ENCODE data around the gene MAIP1. TPM values are rescaled to one million over a fixed set of nuclear protein-coding genes. Genes with fewer than 3 reads are reported as not detected.
A peak's percentile ranks its signal among the peaks of the same experiment; 100 is the strongest.

Gene MAIP1
- total RNA-seq, 1 experiment from 2014 or later: 23.5 TPM

DNA sequence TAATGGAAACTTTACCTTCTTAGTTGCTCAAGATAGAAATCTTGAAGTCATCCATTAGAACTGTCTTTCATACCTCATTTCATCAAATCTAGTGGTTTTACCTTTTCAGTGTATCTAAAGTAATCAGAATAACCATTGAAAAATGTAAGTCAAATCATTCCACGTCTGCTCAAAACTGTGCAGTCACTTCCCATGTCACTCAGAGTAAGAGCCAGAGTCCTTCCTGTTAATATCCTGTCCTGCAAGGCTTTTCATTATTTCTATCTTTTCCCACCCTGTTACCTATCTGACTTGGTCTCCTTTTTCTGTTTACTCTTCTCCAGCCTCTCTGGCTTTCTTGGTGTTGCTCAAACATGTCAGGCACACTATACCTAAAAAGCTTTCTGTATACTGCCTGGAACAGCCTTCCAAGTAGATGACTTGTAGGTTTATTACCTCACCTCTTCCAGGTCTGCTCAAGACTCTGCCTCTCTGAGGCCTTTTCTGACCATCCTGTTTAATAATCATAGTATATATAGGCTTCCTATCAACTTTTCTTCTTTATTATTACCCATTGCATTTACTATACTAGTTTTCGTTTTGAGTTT, 40.9 kb upstream of the MAIP1 start:
- POLR2A ChIA-PET (ENCODE audit: unreplicated experiment): no interaction called here

DNA sequence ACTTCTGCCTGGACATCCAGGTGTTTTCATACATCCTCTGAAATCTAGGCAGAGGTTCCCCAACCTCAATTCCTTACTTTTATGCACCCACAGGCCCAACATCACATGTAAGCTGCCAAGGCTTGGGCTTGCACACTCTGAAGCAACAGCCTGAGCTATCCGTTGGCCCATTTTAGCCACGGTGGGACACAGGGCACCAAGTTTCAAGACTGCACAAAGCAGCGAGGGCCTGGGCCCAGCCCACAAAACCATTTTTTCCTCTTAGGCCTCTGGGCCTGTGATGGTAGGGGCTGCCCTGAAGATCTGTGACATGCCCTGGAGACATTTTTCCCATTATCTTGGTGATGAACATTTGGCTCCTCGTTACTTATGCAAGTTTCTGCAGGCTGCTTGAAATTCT, 38.4 kb upstream of the MAIP1 start:
- Histone ChIP-seq H3K9me2 (ENCODE audit: insufficient read depth) (no peaks in the 10 kb centered on the region), H3K27me3 (ENCODE audit: insufficient read depth, low read depth) (no peaks in the 10 kb centered on the region), H2AFZ (no peak overlapping the region), H3K4me2 (no peak overlapping the region), H3F3A (ENCODE audit: insufficient read depth, low read depth) (peaks cover 1% of the 10 kb centered on the region; the same call in 1 of the 2 replicates), H3K9me3 (ENCODE audit: insufficient read depth, low read depth) (peaks cover 10% of the 10 kb centered on the region; the same call in 1 of the 2 replicates), H3K79me2 (ENCODE audit: low read depth) (peaks cover 84% of the 10 kb centered on the region), H3K4me1 (replicated peaks; ENCODE audit: insufficient read depth) (peaks cover 21% of the 10 kb centered on the region), H3K4me3 (no peak overlapping the region), H3K27ac (no peak overlapping the region), H4K20me1 (ENCODE audit: insufficient read depth) (peaks cover 4% of the 10 kb centered on the region; the same call in 1 of the 2 replicates), H3K36me3 (ENCODE audit: low read depth) (peaks cover 21% of the 10 kb centered on the region)
- intact Hi-C loops (cut with micrococcal nuclease; ENCODE audit: unreplicated experiment): loop anchor here (10.0 kb wide), 1 partner anchor 462 kb away; the partner anchor contains the start of gene SATB2
- no peak for DNase-seq
- no peak for TF ChIP-seq EZH2 (IDR thresholded peaks at IDR 0.05; ENCODE audit: low read depth)
- TF ChIP-seq, protein P1, sequence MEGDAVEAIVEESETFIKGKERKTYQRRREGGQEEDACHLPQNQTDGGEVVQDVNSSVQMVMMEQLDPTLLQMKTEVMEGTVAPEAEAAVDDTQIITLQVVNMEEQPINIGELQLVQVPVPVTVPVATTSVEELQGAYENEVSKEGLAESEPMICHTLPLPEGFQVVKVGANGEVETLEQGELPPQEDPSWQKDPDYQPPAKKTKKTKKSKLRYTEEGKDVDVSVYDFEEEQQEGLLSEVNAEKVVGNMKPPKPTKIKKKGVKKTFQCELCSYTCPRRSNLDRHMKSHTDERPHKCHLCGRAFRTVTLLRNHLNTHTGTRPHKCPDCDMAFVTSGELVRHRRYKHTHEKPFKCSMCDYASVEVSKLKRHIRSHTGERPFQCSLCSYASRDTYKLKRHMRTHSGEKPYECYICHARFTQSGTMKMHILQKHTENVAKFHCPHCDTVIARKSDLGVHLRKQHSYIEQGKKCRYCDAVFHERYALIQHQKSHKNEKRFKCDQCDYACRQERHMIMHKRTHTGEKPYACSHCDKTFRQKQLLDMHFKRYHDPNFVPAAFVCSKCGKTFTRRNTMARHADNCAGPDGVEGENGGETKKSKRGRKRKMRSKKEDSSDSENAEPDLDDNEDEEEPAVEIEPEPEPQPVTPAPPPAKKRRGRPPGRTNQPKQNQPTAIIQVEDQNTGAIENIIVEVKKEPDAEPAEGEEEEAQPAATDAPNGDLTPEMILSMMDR (conservative IDR thresholded peaks at IDR 0.05): no peak
- POLR2A ChIA-PET (ENCODE audit: unreplicated experiment): no interaction called here
- CTCF ChIA-PET: no interaction called here
- no TSS peak for BruUV-seq (replicated peaks)

More for the DNA sequence above, 40.9 kb upstream of the MAIP1 start:
- CTCF ChIA-PET: interaction anchor here (0.6 kb wide), 1 partner anchor 547 kb away, joined by 3 read pairs; no protein-coding TSS in a partner anchor
- Histone ChIP-seq H3F3A (ENCODE audit: insufficient read depth, low read depth) (peaks cover 9% of the 10 kb centered on the region), H3K79me2 (ENCODE audit: low read depth) (peaks cover 76% of the 10 kb centered on the region), H3K9me3 (ENCODE audit: insufficient read depth, low read depth) (peaks cover 10% of the 10 kb centered on the region; the same call in 1 of the 2 replicates), H3K27ac (no peak overlapping the region), H3K9me2 (ENCODE audit: insufficient read depth) (no peaks in the 10 kb centered on the region), H3K4me3 (no peak overlapping the region), H3K4me2 (peak overlapping the region; percentile 32; the same call in 1 of the 2 replicates), H3K4me1 (replicated peaks; ENCODE audit: insufficient read depth) (peaks cover 28% of the 10 kb centered on the region), H3K36me3 (ENCODE audit: low read depth) (peaks cover 21% of the 10 kb centered on the region; the same call in 1 of the 2 replicates), H3K27me3 (ENCODE audit: insufficient read depth, low read depth) (no peaks in the 10 kb centered on the region), H4K20me1 (ENCODE audit: insufficient read depth) (peaks cover 4% of the 10 kb centered on the region; the same call in 1 of the 2 replicates), H2AFZ (no peak overlapping the region)
- DNase-seq: no peak
- TF ChIP-seq, protein P1 (conservative IDR thresholded peaks at IDR 0.05): no peak
- TF ChIP-seq EZH2 (IDR thresholded peaks at IDR 0.05; ENCODE audit: low read depth): no peak
- intact Hi-C loops (cut with micrococcal nuclease; ENCODE audit: unreplicated experiment): loop anchor here (10.0 kb wide), 1 partner anchor 460 kb away; the partner anchor contains the start of gene SATB2
- no TSS peak for BruUV-seq (replicated peaks)

DNA sequence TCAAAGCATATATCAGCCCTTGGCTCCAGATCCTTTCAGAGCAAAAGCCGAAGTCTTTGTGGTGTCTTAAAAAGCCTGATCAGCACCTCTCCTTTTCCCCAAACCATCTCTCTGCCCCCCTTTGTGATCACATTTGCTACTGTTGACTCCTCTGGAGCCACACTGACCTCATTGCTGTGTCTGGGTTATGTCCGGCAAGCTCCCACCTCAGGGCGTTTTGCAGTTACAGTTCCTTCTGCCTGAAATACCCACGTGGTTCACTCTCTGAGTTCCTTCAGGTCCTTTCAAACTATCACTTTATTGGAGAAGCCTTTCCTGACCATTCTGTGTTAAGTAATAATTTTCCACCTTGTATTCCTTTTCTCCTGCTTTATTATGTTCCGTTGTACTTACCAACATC, 32.5 kb upstream of the MAIP1 start:
- H3K36me3 ChIP-seq (ENCODE audit: low read depth): peaks cover 9% of the 10 kb centered on the region
- CTCF ChIA-PET: no interaction called here
- H3K79me2 ChIP-seq (ENCODE audit: low read depth): peaks cover 51% of the 10 kb centered on the region
- no peaks in the 10 kb centered on the region for H3K9me2 ChIP-seq (ENCODE audit: insufficient read depth)
- no peak overlapping the region for H3K4me3 ChIP-seq
- no peak for DNase-seq
- TF ChIP-seq EZH2 (IDR thresholded peaks at IDR 0.05; ENCODE audit: low read depth): no peak
- TF ChIP-seq, protein P1 (conservative IDR thresholded peaks at IDR 0.05): no peak
- H2AFZ ChIP-seq: no peak overlapping the region
- no TSS peak for BruUV-seq (replicated peaks)
- peaks cover 6% of the 10 kb centered on the region for H4K20me1 ChIP-seq (ENCODE audit: insufficient read depth)
- intact Hi-C loops (cut with micrococcal nuclease; ENCODE audit: unreplicated experiment): no loop called here
- H3K4me2 ChIP-seq: no peak overlapping the region
- H3K4me1 ChIP-seq (replicated peaks; ENCODE audit: insufficient read depth): no peaks in the 10 kb centered on the region
- POLR2A ChIA-PET (ENCODE audit: unreplicated experiment): no interaction called here
- H3K27me3 ChIP-seq (ENCODE audit: insufficient read depth, low read depth): no peaks in the 10 kb centered on the region
- peaks cover 7% of the 10 kb centered on the region; the same call in 1 of the 2 replicates for H3F3A ChIP-seq (ENCODE audit: insufficient read depth, low read depth)
- H3K27ac ChIP-seq: no peak overlapping the region
- no peaks in the 10 kb centered on the region for H3K9me3 ChIP-seq (ENCODE audit: insufficient read depth, low read depth)

Measured in PC-9 (cell line).